Erythroblast (primary cell): ENCODE data around the gene TENM4.

Experiments used
- GATA1 ChIP-seq: IDR thresholded peaks from 2 replicates; pipeline ENCODE4 v1.6.1; 2011; ENCODE audit warnings: low read depth, mild to moderate bottlenecking, control low read depth, low read length, moderate library complexity
- POLR2A ChIP-seq: IDR thresholded peaks from 2 replicates; pipeline ENCODE4 v1.6.1; 2011; ENCODE audit warnings: mild to moderate bottlenecking, low read length

DNA sequence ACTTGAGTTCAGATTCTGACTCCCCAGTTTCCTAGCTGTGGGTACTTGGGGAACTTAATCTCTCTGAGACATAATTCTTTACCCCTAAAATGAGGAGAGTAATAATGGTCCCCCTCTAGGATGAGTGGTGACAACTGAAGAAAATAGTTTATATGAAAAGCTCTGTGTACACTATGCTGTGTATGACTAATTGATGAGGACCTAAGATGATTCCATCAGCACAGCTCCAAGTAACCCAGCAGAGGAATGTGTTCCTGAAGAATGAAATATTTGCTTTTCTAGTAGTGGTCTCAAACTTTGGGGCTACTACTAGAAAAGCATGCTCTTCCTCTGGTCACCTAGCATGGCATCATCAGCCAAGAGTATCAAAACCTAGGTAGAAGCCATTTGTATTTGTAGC is 648.9 kb downstream of the TENM4 start:
- TF ChIP-seq POLR2A: no peak
- TF ChIP-seq GATA1: no peak
